HEK293T (cell line): Measurements from ENCODE around the gene HACL1.

Source experiments
- CTCF ChIA-PET: fragments of 350-600 bp; formaldehyde crosslinking; extraction: SDS; loops from one replicate; lab custom pipeline; 2021; ENCODE audit warnings: antibody characterized with exemption, inconsistent platforms; lab: Yijun Ruan, JAX
- POLR2A ChIA-PET: fragments of 350-600 bp; formaldehyde crosslinking; extraction: SDS; loops from one replicate; lab custom pipeline; 2020; ENCODE audit warnings: antibody characterized with exemption, inconsistent platforms; lab: Yijun Ruan, JAX
- DNase-seq: peaks from one replicate; pipeline ENCODE4 v3.0.0; 2012; ENCODE audit warnings: mixed read lengths; ENCODE audit errors: extremely low spot score
- ARNT ChIP-seq: fragments of 450-650 bp; IDR thresholded peaks from 2 replicates; pipeline ENCODE4 v1.6.1; 2017; ENCODE audit warnings: mild to moderate bottlenecking
- BHLHE40 ChIP-seq: fragments of 450-650 bp; IDR thresholded peaks from 2 replicates; pipeline ENCODE4 v1.6.1; 2016; ENCODE audit warnings: mild to moderate bottlenecking, moderate library complexity, borderline replicate concordance
- CTBP1 ChIP-seq: fragments of 450-650 bp; IDR thresholded peaks from 2 replicates; pipeline ENCODE4 v1.6.1; 2016; ENCODE audit warnings: borderline replicate concordance
- ELF4 ChIP-seq: fragments of 450-650 bp; IDR thresholded peaks from 2 replicates; pipeline ENCODE4 v1.6.1; 2017; ENCODE audit warnings: antibody characterized with exemption
- FOXA1 ChIP-seq: fragments of 450-650 bp; IDR thresholded peaks from 2 replicates; pipeline ENCODE4 v1.6.1; 2016; ENCODE audit warnings: mild to moderate bottlenecking
- FOXK2 ChIP-seq: fragments of 450-650 bp; IDR thresholded peaks from 2 replicates; pipeline ENCODE4 v1.6.1; 2016; ENCODE audit warnings: mild to moderate bottlenecking
- FOXM1 ChIP-seq: fragments of 450-650 bp; IDR thresholded peaks from 2 replicates; pipeline ENCODE4 v1.6.1; 2017; ENCODE audit warnings: mild to moderate bottlenecking, borderline replicate concordance
- HDGF ChIP-seq: fragments of 450-650 bp; IDR thresholded peaks from 2 replicates; pipeline ENCODE4 v1.6.1; 2017; ENCODE audit warnings: antibody characterized with exemption, borderline replicate concordance
- L3MBTL2 ChIP-seq: fragments of 450-650 bp; conservative IDR thresholded peaks from 2 replicates; pipeline ENCODE4 v1.6.1; 2016; ENCODE audit warnings: mild to moderate bottlenecking
- LEF1 ChIP-seq: fragments of 450-650 bp; IDR thresholded peaks from 2 replicates; pipeline ENCODE4 v1.6.1; 2017; ENCODE audit warnings: mild to moderate bottlenecking, borderline replicate concordance
- NFRKB ChIP-seq: fragments of 450-650 bp; IDR thresholded peaks from 2 replicates; pipeline ENCODE4 v1.6.1; 2016; ENCODE audit warnings: mild to moderate bottlenecking, moderate library complexity
- SP1 ChIP-seq: fragments of 450-650 bp; IDR thresholded peaks from 2 replicates; pipeline ENCODE4 v1.6.1; 2017
- SUZ12 ChIP-seq: fragments of 450-650 bp; IDR thresholded peaks from 2 replicates; pipeline ENCODE4 v1.6.1; 2016; ENCODE audit warnings: mild to moderate bottlenecking
- TARDBP ChIP-seq: fragments of 450-650 bp; IDR thresholded peaks from 2 replicates; pipeline ENCODE4 v1.6.1; 2016
- ZNF384 ChIP-seq: fragments of 450-650 bp; IDR thresholded peaks from 2 replicates; pipeline ENCODE4 v1.6.1; 2016
- TF ChIP-seq, protein P1 (sequence below): fragments of 450-650 bp; IDR thresholded peaks from 2 replicates; pipeline ENCODE4 v1.6.1; 2016

Gene HACL1

DNA sequence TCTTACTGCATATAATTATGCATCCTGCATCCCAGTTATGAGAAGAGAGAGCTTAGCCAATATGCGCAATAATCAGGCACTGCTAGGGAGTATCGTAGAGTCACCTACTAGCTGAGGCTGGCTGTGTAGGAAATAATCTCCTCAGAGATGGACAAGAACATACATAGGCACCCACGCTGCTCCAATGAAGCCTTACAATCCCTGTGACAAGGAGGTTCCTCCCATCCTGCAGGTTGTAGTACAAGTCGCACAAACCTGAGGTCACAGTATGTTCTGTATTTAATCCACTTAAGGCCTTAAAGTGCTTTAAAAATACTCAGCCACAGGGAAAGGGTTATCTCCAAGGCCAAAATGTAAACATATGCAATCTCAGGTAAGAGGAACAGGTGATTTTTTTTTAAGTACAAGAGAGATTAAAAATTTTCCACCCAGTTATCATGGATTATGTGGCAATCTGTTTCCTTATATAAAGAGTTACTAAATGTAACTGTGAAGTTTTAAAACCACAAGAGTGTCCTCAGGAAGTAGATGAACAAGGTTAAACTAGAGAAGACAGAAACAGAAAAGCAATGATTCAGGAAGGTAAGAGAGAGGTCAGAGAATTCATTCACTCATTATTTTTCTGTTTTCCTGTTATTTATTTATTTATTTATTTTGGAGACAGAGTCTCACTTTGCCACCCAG, 72.4 kb downstream of the HACL1 start:
- POLR2A ChIA-PET, result no interaction called here
- DNase-seq, result no peak
- TF ChIP-seq HDGF (no peak), L3MBTL2 (no peak), LEF1 (no peak), FOXK2 (no peak), ARNT (no peak), SP1 (no peak), CTBP1 (no peak)
- CTCF ChIA-PET, result no interaction called here

DNA sequence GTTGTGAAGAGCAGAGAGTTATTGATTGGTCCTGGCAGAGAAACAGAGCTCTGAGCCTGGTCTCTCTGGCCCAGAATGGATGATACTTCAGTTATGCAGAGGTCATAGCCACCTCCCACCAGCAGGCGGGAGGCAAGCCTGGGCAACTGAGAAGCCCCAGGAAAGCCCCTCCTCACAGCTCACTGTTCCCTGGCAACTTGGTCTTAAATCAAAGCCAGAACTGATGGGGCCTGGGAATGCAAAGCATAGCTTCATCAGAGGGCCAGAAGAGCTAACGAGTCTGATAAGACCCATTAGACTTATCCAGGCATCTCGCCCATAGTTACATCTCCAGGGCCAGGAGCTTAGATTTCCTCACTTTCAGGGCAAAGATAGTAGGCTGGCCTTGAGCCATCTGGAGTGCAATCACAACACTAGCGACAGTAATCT, 74.3 kb downstream of the HACL1 start:
- peak; percentile 55 for DNase-seq
- ChIA-PET CTCF (interaction anchor here (1.0 kb wide), 1 partner anchor 30 kb away, joined by 3 read pairs; no protein-coding TSS in a partner anchor), POLR2A (no interaction called here)
- TF ChIP-seq BHLHE40 (no peak), NFRKB (no peak), LEF1 (no peak), HDGF (no peak), L3MBTL2 (no peak), ZNF384 (no peak), CTBP1 (no peak), FOXA1 (no peak), TARDBP (no peak), SUZ12 (no peak), FOXM1 (no peak), SP1 (no peak), ELF4 (no peak)
- TF ChIP-seq, protein P1, sequence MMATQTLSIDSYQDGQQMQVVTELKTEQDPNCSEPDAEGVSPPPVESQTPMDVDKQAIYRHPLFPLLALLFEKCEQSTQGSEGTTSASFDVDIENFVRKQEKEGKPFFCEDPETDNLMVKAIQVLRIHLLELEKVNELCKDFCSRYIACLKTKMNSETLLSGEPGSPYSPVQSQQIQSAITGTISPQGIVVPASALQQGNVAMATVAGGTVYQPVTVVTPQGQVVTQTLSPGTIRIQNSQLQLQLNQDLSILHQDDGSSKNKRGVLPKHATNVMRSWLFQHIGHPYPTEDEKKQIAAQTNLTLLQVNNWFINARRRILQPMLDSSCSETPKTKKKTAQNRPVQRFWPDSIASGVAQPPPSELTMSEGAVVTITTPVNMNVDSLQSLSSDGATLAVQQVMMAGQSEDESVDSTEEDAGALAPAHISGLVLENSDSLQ, result no peak

DNA sequence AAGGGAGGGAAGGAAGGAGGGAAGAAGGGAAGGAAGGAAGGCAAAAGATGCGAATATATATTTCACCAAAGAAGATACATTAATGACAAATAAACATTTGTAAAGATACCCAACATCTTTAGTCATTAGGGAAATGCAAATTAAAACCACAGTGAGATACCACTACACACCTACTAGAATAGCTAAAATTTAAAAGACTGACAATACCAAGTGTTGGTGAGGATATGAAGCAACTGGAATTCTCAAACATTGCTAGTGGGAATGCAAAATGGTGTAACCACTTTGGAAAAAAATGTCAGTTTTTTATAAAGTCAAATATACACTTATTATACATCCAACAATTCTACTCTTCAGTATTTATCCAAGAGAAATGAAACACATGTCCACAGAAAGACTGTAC, 75.6 kb downstream of the HACL1 start:
- CTCF ChIA-PET, result interaction anchor here (0.6 to 1.0 kb wide), 2 partner anchors 31 to 742 kb away, joined by 3 to 4 read pairs; no protein-coding TSS in a partner anchor
- no peak for TF ChIP-seq LEF1
- no peak for TF ChIP-seq FOXM1
- no peak for TF ChIP-seq CTBP1
- no peak for TF ChIP-seq FOXA1
- TF ChIP-seq ARNT, result no peak
- TF ChIP-seq HDGF, result no peak
- TF ChIP-seq L3MBTL2, result no peak
- TF ChIP-seq SP1, result no peak
- no peak for TF ChIP-seq ZNF384
- TF ChIP-seq ELF4, result no peak
- TF ChIP-seq, protein P1, result no peak
- TF ChIP-seq NFRKB, result no peak
- no peak for TF ChIP-seq BHLHE40
- TF ChIP-seq SUZ12, result no peak
- TF ChIP-seq TARDBP, result no peak
- no peak for TF ChIP-seq FOXK2
- POLR2A ChIA-PET, result no interaction called here
- DNase-seq, result no peak

DNA sequence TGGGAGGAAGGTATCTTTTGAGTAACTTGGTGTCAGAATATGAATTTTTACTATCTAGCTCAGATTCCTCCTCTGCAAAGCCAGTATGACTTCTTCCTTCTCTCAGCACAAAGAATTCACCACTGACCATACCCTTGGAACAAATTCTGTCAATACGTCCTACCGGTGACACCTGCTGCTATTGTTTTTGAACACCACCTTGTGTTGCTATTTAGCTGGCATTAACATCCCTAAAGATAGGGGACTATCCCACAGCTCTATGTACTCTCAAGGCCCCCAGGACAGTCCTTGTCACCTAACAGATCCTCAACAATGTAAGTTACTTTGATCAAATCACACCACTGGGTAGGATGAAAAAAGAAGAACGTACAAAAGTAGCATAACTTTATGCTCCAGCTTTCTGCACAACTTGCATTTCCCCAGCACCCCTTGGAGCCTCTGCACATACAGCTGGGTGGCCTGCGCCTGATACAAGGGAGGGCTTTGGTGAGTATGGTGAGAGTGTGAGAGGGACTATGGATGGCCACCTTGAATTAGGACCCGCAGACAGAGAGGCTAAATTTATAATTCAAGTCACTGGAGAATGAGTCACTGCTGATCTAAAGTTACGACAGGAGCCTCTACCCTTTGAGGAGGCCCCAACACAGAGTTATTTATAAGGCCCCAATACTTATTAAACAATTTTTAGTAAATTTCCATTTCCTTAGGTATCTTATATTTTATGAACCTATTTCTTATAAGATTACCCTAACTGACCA, 77.5 kb downstream of the HACL1 start:
- DNase-seq, result no peak
- POLR2A ChIA-PET, result no interaction called here
- TF ChIP-seq L3MBTL2 (no peak), ZNF384 (no peak)
- CTCF ChIA-PET, result interaction anchor here (0.6 kb wide), 1 partner anchor 93 kb away, joined by 6 read pairs; no protein-coding TSS in a partner anchor

DNA sequence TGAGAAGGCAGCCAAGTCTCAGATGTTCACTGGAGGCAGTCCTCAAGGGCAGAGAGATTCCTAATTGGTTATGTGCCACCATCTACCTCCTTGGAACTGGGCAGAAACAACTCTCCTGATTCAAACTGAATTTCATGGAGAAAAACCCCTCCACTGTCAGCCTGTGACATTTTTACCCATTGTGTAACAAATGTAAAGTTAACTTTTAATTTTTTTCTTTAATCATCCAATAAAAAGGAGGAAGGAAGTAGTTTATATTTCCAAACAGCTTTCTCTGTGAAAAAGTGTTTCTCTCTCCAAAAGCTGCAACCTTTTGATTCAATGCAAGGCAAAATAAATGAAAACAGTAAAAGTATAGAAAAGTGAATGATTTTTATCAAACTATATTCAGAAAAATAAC, 79.4 kb downstream of the HACL1 start:
- CTCF ChIA-PET, result interaction anchor here (0.7 kb wide), 1 partner anchor 17 kb away, joined by 4 read pairs; no protein-coding TSS in a partner anchor
- POLR2A ChIA-PET, result no interaction called here
- TF ChIP-seq, protein P1, result no peak
- no peak for TF ChIP-seq TARDBP
- no peak for TF ChIP-seq NFRKB
- no peak for TF ChIP-seq ZNF384
- no peak for DNase-seq

DNA sequence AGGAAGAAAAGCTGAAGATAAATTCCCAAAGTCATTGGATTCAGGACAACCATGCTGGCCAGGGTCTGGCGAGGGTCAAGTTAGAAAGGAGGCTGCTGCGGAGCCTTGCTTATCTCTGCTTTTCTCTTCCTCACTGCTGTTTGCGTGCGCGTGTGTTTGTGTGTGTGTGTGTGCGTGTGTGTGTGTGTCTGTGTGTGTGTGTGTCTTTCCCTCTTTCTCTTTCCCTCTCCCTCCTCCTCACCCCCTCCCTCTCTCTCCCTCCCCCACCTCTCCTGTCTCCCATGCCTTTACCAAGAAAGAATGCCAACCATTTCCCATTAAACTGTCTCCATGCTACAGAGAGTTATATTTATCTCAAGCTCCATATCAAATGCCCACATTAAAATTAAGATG, 79.8 kb downstream of the HACL1 start, which contains the start of gene COLQ:
Gene COLQ, minus strand, starts transcription at position 134 of the 393 bp plus-strand sequence. Its CDS starts 81 bp downstream, at position 53.
- CTCF ChIA-PET, result interaction anchor here (0.7 kb wide), 1 partner anchor 17 kb away, joined by 4 read pairs; no protein-coding TSS in a partner anchor
- POLR2A ChIA-PET, result no interaction called here
- DNase-seq, result no peak
- TF ChIP-seq FOXA1, result no peak
- no peak for TF ChIP-seq NFRKB
- TF ChIP-seq ELF4, result no peak
- no peak for TF ChIP-seq L3MBTL2
- TF ChIP-seq LEF1, result no peak
- TF ChIP-seq ZNF384, result no peak
- TF ChIP-seq CTBP1, result no peak
- TF ChIP-seq TARDBP, result no peak
- no peak for TF ChIP-seq SP1
- TF ChIP-seq, protein P1, result no peak
- no peak for TF ChIP-seq HDGF
- TF ChIP-seq FOXM1, result no peak
